Vagina (tissue), 2 donors: ENCODE measurements around the gene DDIT3. TPM values are rescaled to one million over a fixed set of nuclear protein-coding genes. Genes with fewer than 3 reads are reported as not detected.
A peak's percentile ranks its signal among the peaks of the same experiment; 100 is the strongest.

Experiments used
- DNase-seq, 2 donors: peaks; one replicate each; pipeline ENCODE4 v3.0.0-alpha.2; 2017; ENCODE audit errors: extremely low spot score in 2 of 2
- H3K27ac ChIP-seq: fragments of 200-600 bp; sonication (generic); one replicate; pipeline ENCODE4 v1.5.1; 2019
- H3K27me3 ChIP-seq: fragments of 200-600 bp; sonication (generic); one replicate; pipeline ENCODE4 v1.5.1; 2019
- H3K36me3 ChIP-seq, 2 donors: fragments of 200-600 bp; sonication (generic); one replicate each; pipeline ENCODE4 v1.5.1; 2017 to 2019
- H3K4me1 ChIP-seq: fragments of 200-600 bp; sonication (generic); one replicate; pipeline ENCODE4 v1.5.1; 2019
- H3K4me3 ChIP-seq, 2 donors: fragments of 200-600 bp; sonication (generic); 1 replicate in 1 of 2; 2 replicates in 1 of 2; pipeline ENCODE4 v1.5.1; 2016 to 2019
- H3K9me3 ChIP-seq: fragments of 200-600 bp; sonication (generic); one replicate; pipeline ENCODE4 v1.5.1; 2019
- POLR2A ChIP-seq, 2 donors: fragments of 450-650 bp; IDR thresholded peaks; one replicate each; pipeline ENCODE4 v1.6.1; 2017; ENCODE audit warnings: antibody characterized with exemption in 2 of 2, mild to moderate bottlenecking in 2 of 2, moderate library complexity in 2 of 2
- POLR2AphosphoS5 ChIP-seq, 2 donors: sonication (generic); formaldehyde crosslinking; IDR thresholded peaks; one replicate each; pipeline ENCODE4 v1.9.0; 2017; ENCODE audit warnings: antibody characterized with exemption in 2 of 2, mild to moderate bottlenecking in 2 of 2, low read depth in 1 of 2; ENCODE audit not compliant: insufficient read depth in 1 of 2
- intact Hi-C: fragments of 100-400 bp; cut with DNase I; formaldehyde crosslinking; loops from one replicate; pipeline ENCODE4 v1.15.1; 2023
- total RNA-seq: library from RNA; depleted of rRNA; stranded (reverse); fragments of >200 nt; gene quantifications from one replicate; pipeline ENCODE4 v1.2.3, GENCODE V29; 2016
- TF ChIP-seq, protein P1 (sequence below), 3 experiments: fragments of 450-650 bp in 2 of 3; fragments of 200-600 bp in 1 of 3; sonication (generic) in 1 of 3; IDR thresholded peaks; one replicate each; pipeline ENCODE4 v1.5.1; 2017 to 2019; ENCODE audit warnings: antibody characterized with exemption in 3 of 3, mild to moderate bottlenecking in 2 of 3, moderate library complexity in 2 of 3

The DDIT3 gene
- total RNA-seq, 1 donor from 2014 or later = 25.0 TPM

GRCh38 chr12:57491393-57492280, 28.7 kb downstream of the DDIT3 start:
- peaks cover 0 to 42% of the 10 kb centered on the region in 2 donors for H3K36me3 ChIP-seq
- intact Hi-C loops = no loop called here
- DNase-seq = no peak

GRCh38 chr12:57490126-57490525, 30.2 kb downstream of the DDIT3 start:
- no peak for DNase-seq
- Histone ChIP-seq H3K27me3 (no peaks in the 10 kb centered on the region), H3K9me3 (no peaks in the 10 kb centered on the region), H3K4me1 (peaks cover 18% of the 10 kb centered on the region), H3K4me3 (no peak overlapping the region), H3K36me3 (peaks cover 0 to 27% of the 10 kb centered on the region in 2 donors), H3K27ac (no peak overlapping the region)
- intact Hi-C loops = no loop called here
- TF ChIP-seq POLR2A (IDR thresholded peaks at IDR 0.05) = no peak
- TF ChIP-seq, protein P1, sequence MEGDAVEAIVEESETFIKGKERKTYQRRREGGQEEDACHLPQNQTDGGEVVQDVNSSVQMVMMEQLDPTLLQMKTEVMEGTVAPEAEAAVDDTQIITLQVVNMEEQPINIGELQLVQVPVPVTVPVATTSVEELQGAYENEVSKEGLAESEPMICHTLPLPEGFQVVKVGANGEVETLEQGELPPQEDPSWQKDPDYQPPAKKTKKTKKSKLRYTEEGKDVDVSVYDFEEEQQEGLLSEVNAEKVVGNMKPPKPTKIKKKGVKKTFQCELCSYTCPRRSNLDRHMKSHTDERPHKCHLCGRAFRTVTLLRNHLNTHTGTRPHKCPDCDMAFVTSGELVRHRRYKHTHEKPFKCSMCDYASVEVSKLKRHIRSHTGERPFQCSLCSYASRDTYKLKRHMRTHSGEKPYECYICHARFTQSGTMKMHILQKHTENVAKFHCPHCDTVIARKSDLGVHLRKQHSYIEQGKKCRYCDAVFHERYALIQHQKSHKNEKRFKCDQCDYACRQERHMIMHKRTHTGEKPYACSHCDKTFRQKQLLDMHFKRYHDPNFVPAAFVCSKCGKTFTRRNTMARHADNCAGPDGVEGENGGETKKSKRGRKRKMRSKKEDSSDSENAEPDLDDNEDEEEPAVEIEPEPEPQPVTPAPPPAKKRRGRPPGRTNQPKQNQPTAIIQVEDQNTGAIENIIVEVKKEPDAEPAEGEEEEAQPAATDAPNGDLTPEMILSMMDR (IDR thresholded peaks at IDR 0.05) = no peak
- TF ChIP-seq POLR2AphosphoS5 (IDR thresholded peaks at IDR 0.05; ENCODE audit: insufficient read depth in 1 of 2, low read depth in 1 of 2) = no peak

More at GRCh38 chr12:57491393-57492280, 28.7 kb downstream of the DDIT3 start:
- Histone ChIP-seq H3K27ac (no peak overlapping the region), H3K27me3 (no peaks in the 10 kb centered on the region), H3K9me3 (no peaks in the 10 kb centered on the region), H3K4me3 (no peak overlapping the region), H3K4me1 (peaks cover 18% of the 10 kb centered on the region)
- TF ChIP-seq POLR2AphosphoS5 (IDR thresholded peaks at IDR 0.05; ENCODE audit: insufficient read depth in 1 of 2, low read depth in 1 of 2) (no peak), POLR2A (IDR thresholded peaks at IDR 0.05) (no peak)
- TF ChIP-seq, protein P1 (IDR thresholded peaks at IDR 0.05) = no peak

GRCh38 chr12:57489157-57489641, 31.1 kb downstream of the DDIT3 start:
- no peak for DNase-seq
- H3K27ac ChIP-seq = no peak overlapping the region
- no peaks in the 10 kb centered on the region for H3K9me3 ChIP-seq
- peak overlapping the region in 1 of 2 donors; percentile 92 for H3K4me3 ChIP-seq
- H3K36me3 ChIP-seq = peaks cover 0 to 26% of the 10 kb centered on the region in 2 donors
- TF ChIP-seq POLR2AphosphoS5 (IDR thresholded peaks at IDR 0.05; ENCODE audit: insufficient read depth in 1 of 2, low read depth in 1 of 2) (no peak), POLR2A (IDR thresholded peaks at IDR 0.05) (no peak)
- TF ChIP-seq, protein P1 (IDR thresholded peaks at IDR 0.05) = no peak
- H3K4me1 ChIP-seq = peaks cover 18% of the 10 kb centered on the region
- intact Hi-C loops = no loop called here
- no peaks in the 10 kb centered on the region for H3K27me3 ChIP-seq

DNA sequence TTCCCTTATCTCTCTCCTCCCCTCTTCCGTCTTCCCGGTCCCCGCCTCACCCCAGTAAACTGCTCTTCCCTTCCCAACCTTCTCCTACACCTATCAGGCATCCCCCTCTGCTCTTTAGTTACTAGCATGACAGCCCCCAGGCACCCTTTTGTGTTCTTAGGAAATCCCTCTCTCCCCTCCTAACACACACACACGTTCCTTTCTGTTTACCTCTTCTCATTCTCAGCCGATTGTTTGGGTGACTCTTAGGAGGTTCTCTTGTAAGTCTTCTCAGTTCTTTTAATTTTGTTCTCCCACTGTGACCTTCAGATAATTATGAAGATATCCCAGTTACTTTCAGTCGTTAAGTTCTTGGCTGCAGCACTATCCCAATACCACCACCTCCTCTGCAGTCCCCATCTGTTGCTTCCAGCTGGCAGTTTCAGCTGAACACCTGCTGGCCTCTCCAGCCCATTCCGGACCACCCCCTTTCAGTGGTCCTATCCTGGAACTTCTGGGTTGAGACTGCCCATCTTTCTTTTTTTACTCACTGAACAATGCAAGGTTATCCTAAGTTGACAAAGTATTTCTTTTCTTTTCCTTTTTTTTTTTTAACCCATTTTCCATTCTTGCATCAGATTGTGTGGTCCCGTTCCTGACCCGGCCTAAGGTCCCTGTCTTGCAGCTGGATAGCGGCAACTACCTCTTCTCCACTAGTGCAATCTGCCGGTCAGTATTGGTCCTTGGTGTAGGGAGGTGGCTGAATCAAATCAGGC, 31.7 kb downstream of the DDIT3 start:
- Histone ChIP-seq H3K9me3 (no peaks in the 10 kb centered on the region), H3K4me1 (peaks cover 18% of the 10 kb centered on the region), H3K27me3 (no peaks in the 10 kb centered on the region), H3K4me3 (peak overlapping the region; percentile 92 to 94), H3K36me3 (peaks cover 0 to 26% of the 10 kb centered on the region in 2 donors), H3K27ac (peak overlapping the region; percentile 71)
- intact Hi-C loops = no loop called here
- TF ChIP-seq, protein P1 (IDR thresholded peaks at IDR 0.05) = no peak
- TF ChIP-seq POLR2AphosphoS5 (IDR thresholded peaks at IDR 0.05; ENCODE audit: insufficient read depth in 1 of 2, low read depth in 1 of 2) (no peak), POLR2A (IDR thresholded peaks at IDR 0.05) (no peak)
- DNase-seq = no peak
